ENCODE results near the gene ILKAP.

GRCh38 chr2:238144262-238144661, 59.2 kb downstream of the ILKAP start:
- no peak for TF ChIP-seq CTCF (IDR thresholded peaks at IDR 0.05; ENCODE audit: poor library complexity)
- TF ChIP-seq EZH2 (IDR thresholded peaks at IDR 0.05; ENCODE audit: borderline replicate concordance), result no peak
